ENCODE data around the gene GTPBP8. TPM values are rescaled to one million over a fixed set of nuclear protein-coding genes. Genes with fewer than 3 reads are reported as not detected.
"Not testable (repeated sequence)": the region's sequence is repeated elsewhere in the genome, so short reads cannot be mapped to it uniquely, and the experiment has no call there.

GTPBP8 gene
- total RNA-seq, 2 donors from 2014 or later, result 12.4 to 18.7 TPM

DNA sequence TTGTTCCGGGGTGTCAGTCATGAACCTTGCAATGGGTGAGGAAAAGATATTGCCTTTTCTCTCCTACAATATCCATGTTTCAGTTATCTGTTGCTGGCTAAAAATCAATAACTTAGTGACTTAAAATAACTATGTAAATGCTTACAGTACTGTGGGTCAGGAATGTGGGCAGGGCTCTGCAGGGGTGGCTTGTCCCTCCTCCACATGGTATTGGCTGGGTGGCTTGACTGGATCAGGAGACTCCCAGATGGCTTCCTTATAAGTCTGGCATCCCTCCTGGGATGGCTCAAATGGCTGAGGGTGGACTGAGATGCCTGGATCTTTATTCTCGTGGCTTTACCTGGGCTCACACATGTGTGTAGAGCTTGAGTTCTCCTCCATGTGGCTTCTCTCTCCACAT lies 47.5 kb downstream of the GTPBP8 start:
- H3K4me1 ChIP-seq (replicated peaks), result no peaks in the 10 kb centered on the region
- no peaks in the 10 kb centered on the region for H3K36me3 ChIP-seq
- intact Hi-C loops (cut with DNase I), result no loop called here
- H3K27me3 ChIP-seq (replicated peaks; ENCODE audit: insufficient read depth), result no peaks in the 10 kb centered on the region
- no peak overlapping the region for H3K4me3 ChIP-seq
- 100% methylated on average over 2 of the region's 2 CpGs for WGBS
- DNase-seq (ENCODE audit: low spot score), result no peak
- H3K27ac ChIP-seq, result no peak overlapping the region
- TF ChIP-seq, protein P1, sequence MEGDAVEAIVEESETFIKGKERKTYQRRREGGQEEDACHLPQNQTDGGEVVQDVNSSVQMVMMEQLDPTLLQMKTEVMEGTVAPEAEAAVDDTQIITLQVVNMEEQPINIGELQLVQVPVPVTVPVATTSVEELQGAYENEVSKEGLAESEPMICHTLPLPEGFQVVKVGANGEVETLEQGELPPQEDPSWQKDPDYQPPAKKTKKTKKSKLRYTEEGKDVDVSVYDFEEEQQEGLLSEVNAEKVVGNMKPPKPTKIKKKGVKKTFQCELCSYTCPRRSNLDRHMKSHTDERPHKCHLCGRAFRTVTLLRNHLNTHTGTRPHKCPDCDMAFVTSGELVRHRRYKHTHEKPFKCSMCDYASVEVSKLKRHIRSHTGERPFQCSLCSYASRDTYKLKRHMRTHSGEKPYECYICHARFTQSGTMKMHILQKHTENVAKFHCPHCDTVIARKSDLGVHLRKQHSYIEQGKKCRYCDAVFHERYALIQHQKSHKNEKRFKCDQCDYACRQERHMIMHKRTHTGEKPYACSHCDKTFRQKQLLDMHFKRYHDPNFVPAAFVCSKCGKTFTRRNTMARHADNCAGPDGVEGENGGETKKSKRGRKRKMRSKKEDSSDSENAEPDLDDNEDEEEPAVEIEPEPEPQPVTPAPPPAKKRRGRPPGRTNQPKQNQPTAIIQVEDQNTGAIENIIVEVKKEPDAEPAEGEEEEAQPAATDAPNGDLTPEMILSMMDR (IDR thresholded peaks at IDR 0.05), result no peak
- TF ChIP-seq POLR2AphosphoS5 (IDR thresholded peaks at IDR 0.05) (no peak), POLR2A (IDR thresholded peaks at IDR 0.05) (no peak)
- H3K9me3 ChIP-seq, result no peaks in the 10 kb centered on the region

DNA sequence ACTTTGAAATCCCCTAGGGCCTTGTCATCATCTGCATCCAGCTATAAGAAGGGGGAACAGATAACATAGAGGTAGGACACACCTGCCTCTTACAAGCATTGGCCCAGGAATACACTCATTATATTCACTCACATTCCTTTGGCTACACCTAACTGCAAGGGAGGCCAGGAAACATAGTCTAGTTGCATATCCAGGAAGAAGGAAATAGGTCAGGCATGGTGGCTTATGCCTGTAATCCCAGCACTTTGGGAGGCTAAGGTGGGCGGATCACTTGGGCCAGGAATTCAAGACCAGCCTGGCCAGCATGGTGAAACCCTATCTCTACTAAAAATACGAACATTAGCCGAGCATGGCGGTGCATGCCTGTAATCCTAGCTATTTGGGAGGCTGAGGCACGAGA lies 48.8 kb downstream of the GTPBP8 start:
- TF ChIP-seq, protein P1 (IDR thresholded peaks at IDR 0.05), result no peak
- no peak for TF ChIP-seq POLR2AphosphoS5 (IDR thresholded peaks at IDR 0.05)
- no peak for TF ChIP-seq POLR2A (IDR thresholded peaks at IDR 0.05)
- Histone ChIP-seq H3K4me1 (replicated peaks) (no peaks in the 10 kb centered on the region), H3K27ac (no peak overlapping the region), H3K27me3 (replicated peaks; ENCODE audit: insufficient read depth) (no peaks in the 10 kb centered on the region), H3K9me3 (no peaks in the 10 kb centered on the region), H3K36me3 (no peaks in the 10 kb centered on the region), H3K4me3 (no peak overlapping the region)
- intact Hi-C loops (cut with DNase I), result no loop called here
- no peak for DNase-seq (ENCODE audit: low spot score)
- WGBS, result 87% methylated on average over 5 of the region's 5 CpGs

- WGBS, result 51% methylated on average over 4 of the region's 4 CpGs
- TF ChIP-seq, protein P1 (IDR thresholded peaks at IDR 0.05), result no peak
- no peak for TF ChIP-seq POLR2A (IDR thresholded peaks at IDR 0.05)
- no peak for TF ChIP-seq POLR2AphosphoS5 (IDR thresholded peaks at IDR 0.05)
- no peak overlapping the region for H3K27ac ChIP-seq
- H3K36me3 ChIP-seq, result no peaks in the 10 kb centered on the region
- no peaks in the 10 kb centered on the region for H3K27me3 ChIP-seq (replicated peaks; ENCODE audit: insufficient read depth)
- no peaks in the 10 kb centered on the region for H3K4me1 ChIP-seq (replicated peaks)
- intact Hi-C loops (cut with DNase I), result no loop called here
- no peak for DNase-seq (ENCODE audit: low spot score)
- H3K4me3 ChIP-seq, result no peak overlapping the region
- H3K9me3 ChIP-seq, result no peaks in the 10 kb centered on the region
Observed at GRCh38 chr3:113040231-113040630, 49.4 kb downstream of the GTPBP8 start.

DNA sequence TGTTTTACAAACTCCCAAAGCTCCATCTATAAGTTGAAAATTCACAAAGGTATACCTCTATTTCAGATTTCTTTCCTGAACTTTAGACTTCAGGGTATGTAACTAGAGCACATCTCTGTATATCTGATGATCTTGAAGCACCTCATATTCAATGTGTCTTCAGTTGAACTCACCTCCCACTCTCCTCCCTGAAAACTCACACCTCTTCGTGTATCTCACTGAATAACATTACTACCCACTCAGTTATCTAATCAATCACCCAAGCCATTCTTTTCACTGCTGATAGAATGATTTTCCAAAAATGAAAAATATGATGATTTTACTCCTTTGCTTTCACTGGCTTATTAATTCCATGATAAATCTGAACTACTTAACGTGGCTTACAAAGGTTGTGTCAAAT lies 52.9 kb downstream of the GTPBP8 start:
- H3K4me1 ChIP-seq (replicated peaks), result no peaks in the 10 kb centered on the region
- H3K36me3 ChIP-seq, result no peaks in the 10 kb centered on the region
- intact Hi-C loops (cut with DNase I), result no loop called here
- no peak for DNase-seq (ENCODE audit: low spot score)
- H3K27ac ChIP-seq, result no peak overlapping the region
- WGBS, result 88% methylated on average over 2 of the region's 2 CpGs
- H3K27me3 ChIP-seq (replicated peaks; ENCODE audit: insufficient read depth), result no peaks in the 10 kb centered on the region
- TF ChIP-seq POLR2AphosphoS5 (IDR thresholded peaks at IDR 0.05) (no peak), POLR2A (IDR thresholded peaks at IDR 0.05) (no peak)
- TF ChIP-seq, protein P1 (IDR thresholded peaks at IDR 0.05), result no peak
- H3K9me3 ChIP-seq, result no peaks in the 10 kb centered on the region
- H3K4me3 ChIP-seq, result no peak overlapping the region

- H3K36me3 ChIP-seq; H3K9me3 ChIP-seq; DNase-seq (ENCODE audit: low spot score); H3K4me3 ChIP-seq; H3K4me1 ChIP-seq (replicated peaks); H3K27me3 ChIP-seq (replicated peaks; ENCODE audit: insufficient read depth); H3K27ac ChIP-seq; intact Hi-C loops (cut with DNase I): not testable (repeated sequence)
- 87% methylated on average over 22 of the region's 55 CpGs for whole genome bisulfite sequencing
Observed at GRCh38 chr3:113046186-113046965, 55.6 kb downstream of the GTPBP8 start.

Measured in prostate gland (tissue), 2 donors.